GM19023 (cell line): Measurements from ENCODE around the gene TBC1D4.
A peak's percentile ranks its signal among the peaks of the same experiment; 100 is the strongest.
"Not testable (repeated sequence)": the region's sequence is repeated elsewhere in the genome, so short reads cannot be mapped to it uniquely, and the experiment has no call there.

Experiments used
- ATAC-seq: cut with Tn5 transposase; IDR thresholded peaks from one replicate; pipeline ENCODE4 v1.9.1; 2021; ENCODE audit warnings: mild to moderate bottlenecking, moderate library complexity; ENCODE audit not compliant: unreplicated experiment

TBC1D4 gene

GRCh38 chr13:75458696-75459422 is 23.1 kb downstream of the TBC1D4 start:
- peak; percentile 100 for ATAC-seq

- ATAC-seq = no peak
These were observed 26.0 kb downstream of the TBC1D4 start for GRCh38 chr13:75455962-75456361.

GRCh38 chr13:75454497-75454896 is 27.5 kb downstream of the TBC1D4 start:
- ATAC-seq = no peak

GRCh38 chr13:75452564-75452963 is 29.4 kb downstream of the TBC1D4 start:
- no peak for ATAC-seq

- no peak for ATAC-seq
These were observed 34.5 kb downstream of the TBC1D4 start for GRCh38 chr13:75447493-75447892.

- no peak for ATAC-seq
These were observed 35.1 kb downstream of the TBC1D4 start for GRCh38 chr13:75446874-75447273.

- ATAC-seq = no peak
These were observed 36.1 kb downstream of the TBC1D4 start for GRCh38 chr13:75445717-75446499.

- no peak for ATAC-seq
These were observed 38.0 kb downstream of the TBC1D4 start for GRCh38 chr13:75444016-75444415.

GRCh38 chr13:75443356-75443958 is 38.5 kb downstream of the TBC1D4 start:
- ATAC-seq = no peak

- ATAC-seq = no peak
These were observed 39.2 kb downstream of the TBC1D4 start for GRCh38 chr13:75442736-75443234.

GRCh38 chr13:75440100-75440499 is 41.9 kb downstream of the TBC1D4 start:
- ATAC-seq = no peak

GRCh38 chr13:75437582-75438318 is 44.2 kb downstream of the TBC1D4 start:
- no peak for ATAC-seq

- ATAC-seq = not testable (repeated sequence)
These were observed 47.8 kb downstream of the TBC1D4 start for GRCh38 chr13:75434126-75434525.

GRCh38 chr13:75432811-75433244 is 49.1 kb downstream of the TBC1D4 start:
- no peak for ATAC-seq

- ATAC-seq = no peak
These were observed 49.9 kb downstream of the TBC1D4 start for GRCh38 chr13:75432045-75432444.

- no peak for ATAC-seq
These were observed 51.3 kb downstream of the TBC1D4 start for GRCh38 chr13:75430436-75431209.

GRCh38 chr13:75426421-75426820 is 55.5 kb downstream of the TBC1D4 start:
- no peak for ATAC-seq

GRCh38 chr13:75425216-75426009 is 56.6 kb downstream of the TBC1D4 start:
- ATAC-seq = peak; percentile 75

- ATAC-seq = no peak
These were observed 58.0 kb downstream of the TBC1D4 start for GRCh38 chr13:75423946-75424345.
